Subcutaneous abdominal adipose tissue (tissue), 5 donors: ENCODE results near the gene DUS1L.
A peak's percentile ranks its signal among the peaks of the same experiment; 100 is the strongest.

Source experiments
- H3K27ac ChIP-seq: one replicate; pipeline ENCODE4 v1.7.0; 2013; ENCODE audit warnings: low read depth, mild to moderate bottlenecking, inconsistent platforms, low read length, moderate library complexity
- H3K27me3 ChIP-seq, 5 donors: one replicate each; pipeline ENCODE4 v1.7.0; 2013; ENCODE audit warnings: low read length in 5 of 5, inconsistent platforms in 1 of 5; ENCODE audit not compliant: control insufficient read depth in 5 of 5, insufficient read depth in 4 of 5
- H3K36me3 ChIP-seq, 5 donors: one replicate each; pipeline ENCODE4 v1.7.0; 2013; ENCODE audit warnings: low read length in 5 of 5; ENCODE audit not compliant: control insufficient read depth in 5 of 5, insufficient read depth in 5 of 5
- H3K4me1 ChIP-seq, 5 donors: one replicate each; pipeline ENCODE4 v1.7.0; 2013; ENCODE audit warnings: low read length in 5 of 5, mild to moderate bottlenecking in 3 of 5, moderate library complexity in 1 of 5; ENCODE audit not compliant: control insufficient read depth in 5 of 5, insufficient read depth in 5 of 5
- H3K4me3 ChIP-seq, 5 donors: one replicate each; pipeline ENCODE4 v1.7.0; 2013; ENCODE audit warnings: low read length in 5 of 5, low read depth in 1 of 5
- H3K9ac ChIP-seq, 5 donors: one replicate each; pipeline ENCODE4 v1.7.0; 2013; ENCODE audit warnings: low read length in 5 of 5, mild to moderate bottlenecking in 4 of 5, moderate library complexity in 3 of 5
- H3K9me3 ChIP-seq, 5 donors: one replicate each; pipeline ENCODE4 v1.7.0; 2013; ENCODE audit warnings: low read length in 5 of 5; ENCODE audit not compliant: control insufficient read depth in 5 of 5
- donor health status: healthy.
- donor health status: healthy.
- donor health status: healthy.
- donor health status: healthy.
- donor health status: healthy.

The DUS1L gene

GRCh38 chr17:82019690-82020571, 45.7 kb downstream of the DUS1L start:
- H3K4me3 ChIP-seq = no peak overlapping the region
- H3K9ac ChIP-seq = peak overlapping the region in 1 of 5 donors; percentile 81
- no peak overlapping the region for H3K27ac ChIP-seq
- peaks cover 0 to 22% (median 11%) of the 10 kb centered on the region in 5 donors for H3K36me3 ChIP-seq
- no peaks in the 10 kb centered on the region for H3K9me3 ChIP-seq
- H3K4me1 ChIP-seq = peaks cover 6 to 35% (median 31%) of the 10 kb centered on the region in 5 donors
- H3K27me3 ChIP-seq = peaks cover 0 to 2% (median 0%) of the 10 kb centered on the region in 5 donors

GRCh38 chr17:82018989-82019689, 46.5 kb downstream of the DUS1L start:
- Histone ChIP-seq H3K27ac (no peak overlapping the region), H3K36me3 (peaks cover 0 to 22% (median 11%) of the 10 kb centered on the region in 5 donors), H3K4me3 (no peak overlapping the region), H3K9ac (peak overlapping the region in 1 of 5 donors; percentile 81), H3K27me3 (peaks cover 0 to 2% (median 0%) of the 10 kb centered on the region in 5 donors), H3K4me1 (peaks cover 6 to 32% (median 27%) of the 10 kb centered on the region in 5 donors), H3K9me3 (no peaks in the 10 kb centered on the region)

GRCh38 chr17:82018152-82018988, 47.2 kb downstream of the DUS1L start:
- no peak overlapping the region for H3K27ac ChIP-seq
- H3K27me3 ChIP-seq = peaks cover 0 to 2% (median 0%) of the 10 kb centered on the region in 5 donors
- peaks cover 6 to 24% (median 19%) of the 10 kb centered on the region in 5 donors for H3K4me1 ChIP-seq
- H3K9me3 ChIP-seq = no peaks in the 10 kb centered on the region
- peaks cover 0 to 22% (median 11%) of the 10 kb centered on the region in 5 donors for H3K36me3 ChIP-seq
- H3K9ac ChIP-seq = no peak overlapping the region
- no peak overlapping the region for H3K4me3 ChIP-seq

- H3K9me3 ChIP-seq = no peaks in the 10 kb centered on the region
- H3K27me3 ChIP-seq = peaks cover 0 to 2% (median 0%) of the 10 kb centered on the region in 5 donors
- peaks cover 0 to 22% (median 11%) of the 10 kb centered on the region in 5 donors for H3K36me3 ChIP-seq
- H3K27ac ChIP-seq = no peak overlapping the region
- H3K4me3 ChIP-seq = no peak overlapping the region
- H3K9ac ChIP-seq = no peak overlapping the region
- H3K4me1 ChIP-seq = peaks cover 6 to 22% (median 18%) of the 10 kb centered on the region in 5 donors
These were observed 47.9 kb downstream of the DUS1L start for GRCh38 chr17:82017612-82018151.

DNA sequence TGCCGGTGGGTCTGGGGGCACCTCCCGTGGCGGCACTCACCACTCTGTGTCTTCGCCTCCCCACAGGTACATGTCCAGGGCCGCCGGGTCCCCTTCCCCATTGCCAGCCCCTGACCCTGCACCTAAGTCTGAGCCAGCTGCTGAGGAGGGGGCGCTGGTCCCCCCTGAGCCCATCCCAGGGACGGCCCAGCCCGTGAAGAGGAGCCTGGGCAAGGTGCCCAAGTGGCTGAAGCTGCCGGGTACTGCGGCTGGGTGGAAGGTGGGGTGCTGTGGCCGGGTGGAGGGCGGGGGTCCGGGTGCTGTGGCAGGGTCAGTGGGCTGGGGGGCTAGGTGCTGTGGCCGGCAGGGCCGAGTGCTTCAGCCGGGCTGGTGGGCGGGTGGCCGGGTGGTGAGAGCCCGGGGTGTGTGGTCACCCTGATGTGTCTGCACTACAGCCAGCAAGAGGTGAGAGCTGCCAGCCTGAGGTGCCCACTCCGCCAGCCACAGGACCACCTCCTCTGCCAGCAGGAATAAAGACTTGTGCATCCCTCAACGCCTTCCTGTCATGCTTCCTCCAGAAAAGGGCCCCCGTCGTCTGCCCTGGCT, 48.6 kb downstream of the DUS1L start:
- H3K4me3 ChIP-seq = no peak overlapping the region
- peaks cover 0 to 28% (median 11%) of the 10 kb centered on the region in 5 donors for H3K36me3 ChIP-seq
- no peak overlapping the region for H3K9ac ChIP-seq
- H3K27me3 ChIP-seq = peaks cover 0 to 2% (median 0%) of the 10 kb centered on the region in 5 donors
- no peaks in the 10 kb centered on the region for H3K9me3 ChIP-seq
- H3K4me1 ChIP-seq = peaks cover 5 to 15% (median 12%) of the 10 kb centered on the region in 5 donors
- H3K27ac ChIP-seq = no peak overlapping the region

DNA sequence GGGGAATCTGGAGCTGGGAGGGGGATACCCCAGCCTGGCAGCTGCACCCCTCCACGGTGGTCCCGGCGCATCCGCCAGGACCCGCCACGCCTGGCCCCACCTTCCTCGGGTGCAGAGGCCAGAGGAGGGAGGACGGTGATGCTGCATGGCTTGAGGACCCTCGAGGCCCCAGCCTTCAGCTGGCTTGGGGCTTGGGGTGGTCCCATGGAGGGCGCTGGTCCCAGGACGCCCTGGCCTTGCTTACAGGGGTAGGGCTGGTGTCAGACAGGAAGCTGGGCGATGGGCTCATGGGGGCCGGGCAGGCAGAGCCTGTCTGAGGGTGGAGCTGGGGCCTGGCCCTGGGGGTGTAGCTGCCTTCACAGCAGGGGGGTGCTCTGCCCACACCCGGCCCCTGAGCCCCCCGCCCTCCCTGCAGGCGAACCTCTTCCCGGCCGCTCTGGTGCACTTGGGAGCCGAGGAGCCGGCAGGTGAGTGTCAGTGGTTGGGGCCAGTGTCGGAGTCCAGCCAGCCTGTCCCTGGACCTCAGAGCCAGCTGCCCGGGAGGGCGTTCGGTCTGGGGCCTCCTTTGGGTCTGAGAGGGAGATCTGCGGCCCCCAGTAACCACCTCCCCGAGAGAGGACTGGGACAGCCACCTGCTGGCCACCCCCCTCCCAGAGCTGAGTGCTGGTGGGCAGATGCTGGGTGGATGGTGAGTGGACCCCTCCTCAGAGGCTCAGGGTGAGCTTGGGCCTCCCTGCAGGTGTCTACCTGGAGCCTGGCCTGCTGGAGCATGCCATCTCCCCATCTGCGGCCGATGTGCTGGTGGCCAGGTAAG, 49.3 kb downstream of the DUS1L start:
- H3K4me1 ChIP-seq = peaks cover 3 to 8% (median 5%) of the 10 kb centered on the region in 5 donors
- H3K4me3 ChIP-seq = no peak overlapping the region

GRCh38 chr17:82015311-82015971, 50.2 kb downstream of the DUS1L start:
- Histone ChIP-seq H3K9ac (no peak overlapping the region), H3K4me3 (no peak overlapping the region), H3K27ac (no peak overlapping the region), H3K36me3 (peaks cover 0 to 43% (median 20%) of the 10 kb centered on the region in 5 donors), H3K4me1 (peaks cover 0 to 5% (median 3%) of the 10 kb centered on the region in 5 donors), H3K27me3 (peaks cover 0 to 2% (median 0%) of the 10 kb centered on the region in 5 donors), H3K9me3 (no peaks in the 10 kb centered on the region)

More for the DNA sequence above, 49.3 kb downstream of the DUS1L start:
- no peak overlapping the region for H3K27ac ChIP-seq
- no peak overlapping the region for H3K9ac ChIP-seq
- H3K27me3 ChIP-seq = peaks cover 0 to 2% (median 0%) of the 10 kb centered on the region in 5 donors
- peaks cover 0 to 35% (median 18%) of the 10 kb centered on the region in 5 donors for H3K36me3 ChIP-seq
- H3K9me3 ChIP-seq = no peaks in the 10 kb centered on the region

- H3K9me3 ChIP-seq = no peaks in the 10 kb centered on the region
- peaks cover 0 to 43% (median 20%) of the 10 kb centered on the region in 5 donors for H3K36me3 ChIP-seq
- H3K4me3 ChIP-seq = no peak overlapping the region
- no peak overlapping the region for H3K27ac ChIP-seq
- H3K4me1 ChIP-seq = peaks cover 0 to 3% (median under 1%) of the 10 kb centered on the region in 5 donors
- H3K27me3 ChIP-seq = peaks cover 0 to 2% (median 0%) of the 10 kb centered on the region in 5 donors
- no peak overlapping the region for H3K9ac ChIP-seq
These were observed 50.7 kb downstream of the DUS1L start for GRCh38 chr17:82014971-82015310.
